AG09319 (cell line): Measurements from ENCODE around the gene BAHCC1.

Experiments used
- DNase-seq: peaks from one replicate; pipeline ENCODE4 v3.0.0-alpha.2; 2010; ENCODE audit warnings: low read depth; ENCODE audit errors: extremely low read depth
- CTCF ChIP-seq: IDR thresholded peaks from 2 replicates; pipeline ENCODE4 v1.5.1; 2011; ENCODE audit warnings: low read depth, mild to moderate bottlenecking, inconsistent platforms, low read length, moderate library complexity

Gene BAHCC1

GRCh38 chr17:81484195-81484979, 89.1 kb downstream of the BAHCC1 start:
- DNase-seq, result peak; percentile 45
- peak; percentile 55 for TF ChIP-seq CTCF

GRCh38 chr17:81486199-81486810, 91.0 kb downstream of the BAHCC1 start:
- no peak for DNase-seq
- no peak for TF ChIP-seq CTCF

GRCh38 chr17:81487089-81487486, 91.8 kb downstream of the BAHCC1 start:
- DNase-seq, result no peak
- no peak for TF ChIP-seq CTCF

GRCh38 chr17:81487487-81488275, 92.4 kb downstream of the BAHCC1 start:
- no peak for DNase-seq
- no peak for TF ChIP-seq CTCF

- no peak for DNase-seq
Measured at GRCh38 chr17:81488276-81488860, 93.1 kb downstream of the BAHCC1 start.

More at GRCh38 chr17:81488276-81488860, 93.1 kb downstream of the BAHCC1 start:
- no peak for TF ChIP-seq CTCF
